ENCODE data around the gene SLC6A13.
A peak's percentile ranks its signal among the peaks of the same experiment; 100 is the strongest.
"Not testable (repeated sequence)": the region's sequence is repeated elsewhere in the genome, so short reads cannot be mapped to it uniquely, and the experiment has no call there.

SLC6A13 gene

GRCh38 chr12:193261-193660 lies 69.4 kb downstream of the SLC6A13 start:
- peaks cover 37% of the 10 kb centered on the region for H3K4me1 Mint-ChIP-seq
- H3K36me3 Mint-ChIP-seq (ENCODE audit: low read depth), result no peaks in the 10 kb centered on the region
- DNase-seq, result no peak
- H3K9me3 Mint-ChIP-seq, result peaks cover 3% of the 10 kb centered on the region
- H3K4me3 Mint-ChIP-seq, result no peak overlapping the region
- no peak for TF ChIP-seq CTCF (IDR thresholded peaks at IDR 0.05)
- peaks cover 69% of the 10 kb centered on the region for H3K27me3 Mint-ChIP-seq (ENCODE audit: low read depth, poor library complexity)
- no peak overlapping the region for H3K27ac Mint-ChIP-seq

- Mint-ChIP-seq H3K4me1 (peaks cover 44% of the 10 kb centered on the region), H3K36me3 (ENCODE audit: low read depth) (no peaks in the 10 kb centered on the region), H3K9me3 (peaks cover 3% of the 10 kb centered on the region), H3K27ac (no peak overlapping the region), H3K4me3 (no peak overlapping the region), H3K27me3 (ENCODE audit: low read depth, poor library complexity) (peaks cover 73% of the 10 kb centered on the region)
- no peak for DNase-seq
- TF ChIP-seq CTCF (IDR thresholded peaks at IDR 0.05), result no peak
Observed at GRCh38 chr12:191541-191940, 71.1 kb downstream of the SLC6A13 start.

- Mint-ChIP-seq H3K4me3 (no peak overlapping the region), H3K4me1 (peaks cover 51% of the 10 kb centered on the region), H3K27me3 (ENCODE audit: low read depth, poor library complexity) (peaks cover 76% of the 10 kb centered on the region), H3K36me3 (ENCODE audit: low read depth) (no peaks in the 10 kb centered on the region), H3K9me3 (peaks cover 3% of the 10 kb centered on the region), H3K27ac (no peak overlapping the region)
- no peak for DNase-seq
- no peak for TF ChIP-seq CTCF (IDR thresholded peaks at IDR 0.05)
Observed at GRCh38 chr12:190881-191280, 71.8 kb downstream of the SLC6A13 start.

DNA sequence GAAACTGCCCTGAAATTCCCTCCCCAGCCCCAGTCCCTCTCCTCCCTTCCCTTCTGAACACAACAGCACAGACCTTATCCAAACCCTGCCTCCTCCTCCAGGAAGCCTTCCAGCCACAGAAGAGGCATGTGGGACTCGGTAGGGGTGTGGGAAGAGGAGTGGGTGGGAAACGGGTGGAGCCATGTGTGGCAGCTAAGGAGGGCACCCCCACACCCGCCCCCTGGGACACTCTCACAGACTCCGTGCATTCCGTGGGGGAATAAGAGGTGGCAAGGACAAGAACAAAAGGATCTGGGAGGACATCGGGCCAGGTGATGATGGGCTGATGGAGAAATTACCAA lies 73.0 kb downstream of the SLC6A13 start:
- Mint-ChIP-seq H3K4me3 (no peak overlapping the region), H3K27ac (no peak overlapping the region), H3K4me1 (peaks cover 64% of the 10 kb centered on the region), H3K9me3 (peaks cover 3% of the 10 kb centered on the region), H3K27me3 (ENCODE audit: low read depth, poor library complexity) (peaks cover 70% of the 10 kb centered on the region), H3K36me3 (ENCODE audit: low read depth) (no peaks in the 10 kb centered on the region)
- no peak for DNase-seq
- TF ChIP-seq CTCF (IDR thresholded peaks at IDR 0.05), result no peak

GRCh38 chr12:188910-189621 lies 73.6 kb downstream of the SLC6A13 start:
- peak; percentile 83 for DNase-seq

GRCh38 chr12:187986-188909 lies 74.4 kb downstream of the SLC6A13 start:
- DNase-seq; H3K27ac Mint-ChIP-seq; H3K36me3 Mint-ChIP-seq (ENCODE audit: low read depth); H3K9me3 Mint-ChIP-seq: not testable (repeated sequence)
- Mint-ChIP-seq H3K4me3 (peak overlapping the region; percentile 86), H3K4me1 (peaks cover 60% of the 10 kb centered on the region), H3K27me3 (ENCODE audit: low read depth, poor library complexity) (peaks cover 61% of the 10 kb centered on the region)

More at GRCh38 chr12:188910-189621, 73.6 kb downstream of the SLC6A13 start:
- Mint-ChIP-seq H3K27me3 (ENCODE audit: low read depth, poor library complexity) (peaks cover 68% of the 10 kb centered on the region), H3K36me3 (ENCODE audit: low read depth) (no peaks in the 10 kb centered on the region), H3K4me3 (peak overlapping the region; percentile 86), H3K9me3 (peaks cover 3% of the 10 kb centered on the region), H3K4me1 (peaks cover 61% of the 10 kb centered on the region), H3K27ac (no peak overlapping the region)
- peak; percentile 71 for TF ChIP-seq CTCF (IDR thresholded peaks at IDR 0.05)
